RPMI7951 (cell line): Measurements from ENCODE around the gene AP2A2. TPM values are rescaled to one million over a fixed set of nuclear protein-coding genes. Genes with fewer than 3 reads are reported as not detected.

ENCODE experiments used
- DNase-seq: peaks from one replicate; pipeline ENCODE4 v3.0.0-alpha.2; 2012; ENCODE audit warnings: low read depth
- total RNA-seq: library from RNA; depleted of rRNA; stranded (reverse); fragments of >200 nt; shearing (Covaris generic); gene quantifications from 2 replicates; pipeline ENCODE4 v1.2.3, GENCODE V29; 2014

The AP2A2 gene
- total RNA-seq, 1 experiment from 2014 or later = 28.4 TPM

- no peak for DNase-seq
Measured at GRCh38 chr11:996681-997080, 71.0 kb downstream of the AP2A2 start.

DNA sequence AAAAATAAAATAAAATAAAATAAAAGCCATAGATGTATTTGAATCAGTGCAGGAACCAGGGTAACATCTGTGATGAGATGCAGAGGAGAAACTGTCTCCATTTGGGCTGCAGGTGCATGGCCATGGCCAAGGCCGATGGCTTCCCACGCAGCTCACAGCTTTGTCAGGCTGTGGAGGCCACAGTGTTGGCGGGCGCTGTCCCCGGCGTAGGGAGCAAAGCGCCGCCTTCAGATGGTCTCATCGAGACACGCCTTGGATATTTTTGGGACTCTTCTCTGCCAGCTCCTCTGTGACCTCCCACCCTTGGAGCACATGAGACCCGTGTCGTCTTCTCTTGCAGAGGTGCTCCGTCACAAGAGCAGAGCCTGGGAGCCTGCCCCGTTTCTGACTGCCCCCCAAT lies 72.2 kb downstream of the AP2A2 start:
- DNase-seq = no peak

GRCh38 chr11:999009-999408 lies 73.3 kb downstream of the AP2A2 start:
- no peak for DNase-seq

GRCh38 chr11:1000357-1001278 lies 74.9 kb downstream of the AP2A2 start:
- no peak for DNase-seq

GRCh38 chr11:1001617-1002405 lies 76.1 kb downstream of the AP2A2 start:
- no peak for DNase-seq

- DNase-seq = no peak
Measured at GRCh38 chr11:1002406-1002984, 76.8 kb downstream of the AP2A2 start.

DNA sequence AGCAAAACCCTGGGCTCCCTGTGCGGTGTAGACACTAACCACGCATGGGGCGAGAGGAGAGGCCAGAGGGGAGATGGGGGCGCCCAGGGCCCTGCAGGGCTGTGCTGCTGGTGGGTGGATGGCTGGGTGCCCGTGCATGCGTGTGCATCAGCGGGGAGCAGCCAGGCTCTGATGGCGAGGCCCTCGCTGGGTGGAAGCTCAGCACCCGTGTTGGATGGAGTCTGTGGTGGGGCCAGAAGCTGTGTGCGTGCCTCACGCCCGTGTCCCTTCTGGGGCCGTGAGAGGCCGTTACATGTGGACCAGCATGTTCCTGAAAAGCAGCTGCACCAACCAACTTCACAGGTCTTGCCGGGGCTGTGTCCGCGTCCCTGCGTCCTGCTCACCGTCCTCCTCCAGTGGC lies 77.5 kb downstream of the AP2A2 start:
- DNase-seq = no peak

DNA sequence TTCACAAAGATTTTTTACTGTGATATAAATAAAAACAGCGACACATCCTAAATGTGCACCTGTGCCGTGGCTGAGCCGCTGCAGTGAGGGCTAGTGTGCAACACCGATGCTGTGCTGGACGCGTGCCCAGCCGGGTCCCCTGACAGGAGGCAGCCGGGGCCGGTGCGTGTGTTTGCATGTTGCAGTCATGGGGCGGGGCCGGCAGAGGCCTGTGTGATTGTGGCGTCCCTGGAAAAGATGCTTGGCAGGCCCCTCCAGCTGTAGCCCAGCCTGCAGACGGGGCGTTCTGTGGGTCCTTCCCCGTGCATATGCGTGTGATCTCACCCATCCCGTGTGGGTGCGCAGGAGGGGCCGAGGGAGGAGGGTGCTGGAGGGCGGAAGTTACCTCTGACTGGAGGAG lies 80.3 kb downstream of the AP2A2 start:
- DNase-seq = no peak

DNA sequence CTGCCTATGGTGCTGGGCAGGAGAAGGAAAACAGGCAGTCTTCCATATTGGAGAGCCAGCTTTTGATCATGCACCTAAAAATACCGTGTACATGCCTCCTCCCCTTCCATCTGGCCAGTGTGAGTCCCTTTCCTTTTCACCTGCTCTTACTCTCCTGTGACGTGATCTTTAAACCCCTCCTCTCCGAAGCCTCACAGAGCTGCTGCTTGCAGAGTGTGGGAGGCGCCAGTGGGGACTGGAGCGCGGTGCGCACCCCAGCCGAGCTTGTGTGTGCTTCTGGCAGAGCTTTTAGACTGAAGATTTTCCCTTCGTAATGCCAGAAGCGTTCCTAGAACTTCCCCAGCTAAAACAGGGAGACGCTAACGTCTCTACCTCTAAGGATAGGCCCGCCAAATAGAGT lies 81.1 kb downstream of the AP2A2 start:
- no peak for DNase-seq

- DNase-seq = no peak
Measured at GRCh38 chr11:1007279-1007678, 81.6 kb downstream of the AP2A2 start.

GRCh38 chr11:1008001-1008802 lies 82.5 kb downstream of the AP2A2 start:
- DNase-seq = no peak

DNA sequence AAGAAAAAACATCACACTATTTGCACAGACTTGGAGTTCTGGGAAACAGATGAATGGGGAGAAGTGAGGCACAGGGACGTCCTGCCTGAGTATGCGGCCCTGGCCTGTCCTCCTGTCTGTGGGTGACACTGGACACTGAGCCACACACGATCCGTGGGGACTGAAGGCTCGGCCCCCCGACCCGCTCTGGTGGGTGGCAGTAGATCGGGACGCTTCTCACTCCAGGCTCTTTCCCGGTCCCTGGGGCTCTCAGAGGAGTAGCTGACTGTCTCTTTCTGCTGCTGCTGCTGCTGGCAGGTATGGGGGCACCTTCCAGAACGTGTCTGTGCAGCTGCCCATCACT lies 83.1 kb downstream of the AP2A2 start:
- no peak for DNase-seq

DNA sequence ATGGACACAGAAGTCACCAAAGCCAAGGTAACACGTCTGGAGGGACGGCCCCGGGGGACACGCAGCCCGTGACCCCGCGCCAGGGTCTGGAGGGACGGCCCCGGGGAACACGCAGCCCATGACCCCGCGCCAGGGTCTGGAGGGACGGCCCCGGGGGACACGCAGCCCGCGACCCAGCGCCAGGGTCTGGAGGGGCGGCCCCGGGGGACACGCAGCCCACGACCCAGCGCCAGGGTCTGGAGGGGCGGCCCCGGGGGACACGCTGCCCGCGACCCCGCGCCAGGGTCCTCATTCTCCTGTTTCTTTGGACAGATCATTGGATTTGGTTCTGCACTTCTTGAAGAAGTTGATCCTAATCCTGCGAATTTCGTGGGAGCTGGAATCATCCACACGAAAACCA lies 83.7 kb downstream of the AP2A2 start:
- no peak for DNase-seq

- DNase-seq = no peak
Measured at GRCh38 chr11:1009991-1010390, 84.3 kb downstream of the AP2A2 start.

GRCh38 chr11:1010551-1011319 lies 85.1 kb downstream of the AP2A2 start:
- no peak for DNase-seq

- DNase-seq = no peak
Measured at GRCh38 chr11:1011320-1011698, 85.6 kb downstream of the AP2A2 start.

DNA sequence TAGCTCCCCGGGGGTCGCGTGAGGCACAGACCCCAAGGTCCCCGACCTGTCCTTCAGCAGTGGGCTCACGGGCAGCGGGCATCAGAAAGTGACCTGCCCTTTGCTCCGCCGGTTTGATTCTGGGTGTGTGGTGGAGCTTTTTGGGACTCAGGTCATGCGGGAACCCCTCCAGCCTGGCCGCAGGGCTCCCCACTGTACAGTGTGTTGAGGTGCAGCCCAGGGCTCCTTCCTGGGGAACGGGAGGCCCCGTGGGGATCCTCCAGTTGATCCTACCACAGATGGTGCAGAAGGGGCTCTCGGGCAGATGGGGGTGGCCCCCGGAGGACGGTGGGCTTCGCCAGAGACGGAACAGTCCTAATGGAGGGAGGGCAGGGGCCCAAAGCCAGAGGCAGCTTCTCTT lies 86.6 kb downstream of the AP2A2 start:
- DNase-seq = no peak

DNA sequence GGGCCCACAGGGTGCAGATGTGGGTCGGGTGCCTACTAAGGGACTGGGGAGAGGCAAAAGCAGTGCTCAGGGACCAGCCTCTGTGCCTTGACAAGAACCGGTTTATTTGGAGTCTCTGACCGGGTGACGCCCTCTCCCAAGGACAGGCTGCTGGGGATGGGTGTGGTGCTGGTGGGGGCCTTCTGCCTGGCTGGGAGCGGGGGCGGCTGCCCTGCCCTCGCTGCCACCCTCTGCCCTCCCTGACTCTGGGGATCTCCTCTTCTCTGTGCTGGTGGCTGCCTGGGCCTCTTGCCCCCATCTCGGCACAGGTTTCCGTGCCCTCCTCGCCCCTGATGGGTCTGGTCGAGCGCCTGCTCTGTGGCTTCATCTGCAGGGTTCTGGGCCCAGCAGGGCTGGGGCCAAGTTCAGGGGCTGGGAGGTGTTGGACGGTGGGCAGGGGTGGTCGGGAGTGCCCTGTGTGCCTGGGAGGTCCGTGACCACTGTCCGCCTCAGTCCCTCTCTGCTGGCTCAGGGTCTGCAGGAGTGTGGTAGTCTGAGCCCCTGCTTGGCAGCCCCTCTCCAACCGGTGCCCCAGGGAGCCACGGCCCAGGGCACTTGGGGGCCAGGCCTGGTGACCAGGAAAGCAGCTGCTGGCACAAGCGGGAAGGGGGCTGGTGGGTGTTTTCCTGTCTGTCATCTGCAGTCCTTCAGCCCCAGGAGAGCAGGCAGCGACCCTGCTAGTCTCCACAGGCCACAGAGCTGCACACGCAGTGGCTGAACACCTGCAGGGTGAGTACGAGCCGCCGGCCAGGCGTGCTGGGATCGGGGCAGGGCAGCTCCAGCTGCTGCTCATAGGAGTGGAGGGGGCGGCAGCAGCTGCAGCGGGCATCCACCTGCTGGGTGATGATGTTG lies 87.3 kb downstream of the AP2A2 start:
- no peak for DNase-seq

GRCh38 chr11:1013631-1013935 lies 87.9 kb downstream of the AP2A2 start:
- DNase-seq = no peak

GRCh38 chr11:1014276-1014675 lies 88.6 kb downstream of the AP2A2 start:
- no peak for DNase-seq
